ENCODE results near the gene COPA.

Gene COPA

GRCh38 chr1:160362168-160362957 lies 19.3 kb upstream of the COPA start:
- peak; percentile 93 for DNase-seq

GRCh38 chr1:160361814-160362167 lies 18.7 kb upstream of the COPA start:
- DNase-seq = no peak

GRCh38 chr1:160361199-160361598 lies 18.1 kb upstream of the COPA start:
- no peak for DNase-seq

GRCh38 chr1:160360227-160360695 lies 17.2 kb upstream of the COPA start:
- DNase-seq = peak; percentile 22

GRCh38 chr1:160359559-160360226 lies 16.6 kb upstream of the COPA start:
- peak; percentile 41 for DNase-seq

- DNase-seq = no peak
Measured at GRCh38 chr1:160358073-160358472, 15.0 kb upstream of the COPA start.

- DNase-seq = no peak
Measured at GRCh38 chr1:160357286-160358002, 14.4 kb upstream of the COPA start.

GRCh38 chr1:160354388-160354985 lies 11.4 kb upstream of the COPA start:
- no peak for DNase-seq

GRCh38 chr1:160353223-160353622 lies 10.2 kb upstream of the COPA start:
- peak; percentile 26 for DNase-seq

- DNase-seq = no peak
Measured at GRCh38 chr1:160352555-160352954, 9.5 kb upstream of the COPA start.

- DNase-seq = no peak
Measured at GRCh38 chr1:160351629-160352028, 8.6 kb upstream of the COPA start.

- DNase-seq = no peak
Measured at GRCh38 chr1:160346958-160347357, 3.9 kb upstream of the COPA start.

- no peak for DNase-seq
Measured at GRCh38 chr1:160346463-160346862, 3.4 kb upstream of the COPA start.

GRCh38 chr1:160344936-160345335 lies 1.9 kb upstream of the COPA start:
- DNase-seq = no peak

GRCh38 chr1:160344241-160344640 lies 1.2 kb upstream of the COPA start:
- no peak for DNase-seq

GRCh38 chr1:160342526-160342925 lies 524 bp downstream of the COPA start:
- no peak for DNase-seq

GRCh38 chr1:160340866-160341265 lies 2.2 kb downstream of the COPA start:
- no peak for DNase-seq

- DNase-seq = no peak
Measured at GRCh38 chr1:160340146-160340545, 2.9 kb downstream of the COPA start.

GRCh38 chr1:160338580-160338979 lies 4.5 kb downstream of the COPA start:
- DNase-seq = no peak

- no peak for DNase-seq
Measured at GRCh38 chr1:160332516-160332915, 10.5 kb downstream of the COPA start.

GRCh38 chr1:160330119-160330518 lies 12.9 kb downstream of the COPA start:
- DNase-seq = no peak

GRCh38 chr1:160328184-160328583 lies 14.9 kb downstream of the COPA start:
- no peak for DNase-seq

GRCh38 chr1:160326418-160326817 lies 16.6 kb downstream of the COPA start:
- no peak for DNase-seq
